ENCODE data around the gene TRAF3.

TRAF3 gene

GRCh38 chr14:102932484-102933248 is 155.4 kb downstream of the TRAF3 start:
- H3K4me3 ChIP-seq (ENCODE audit: low read depth, low read length) = no peak overlapping the region
- no peak for TF ChIP-seq CTCF (IDR thresholded peaks at IDR 0.05; ENCODE audit: low read depth, low read length)
- DNase-seq (ENCODE audit: low read depth, low spot score) = no peak
- in situ Hi-C loops (cut with HindIII; ENCODE audit: low sequenced_read_pairs) = no loop called here

- TF ChIP-seq CTCF (IDR thresholded peaks at IDR 0.05; ENCODE audit: low read depth, low read length) = no peak
- in situ Hi-C loops (cut with HindIII; ENCODE audit: low sequenced_read_pairs) = no loop called here
- no peak overlapping the region for H3K4me3 ChIP-seq (ENCODE audit: low read depth, low read length)
- DNase-seq (ENCODE audit: low read depth, low spot score) = no peak
Measured at GRCh38 chr14:102933618-102934231, 156.5 kb downstream of the TRAF3 start.

GRCh38 chr14:102935756-102936155 is 158.5 kb downstream of the TRAF3 start:
- DNase-seq (ENCODE audit: low read depth, low spot score) = no peak
- no peak for TF ChIP-seq CTCF (IDR thresholded peaks at IDR 0.05; ENCODE audit: low read depth, low read length)
- in situ Hi-C loops (cut with HindIII; ENCODE audit: low sequenced_read_pairs) = no loop called here

GRCh38 chr14:102937331-102938175 is 160.3 kb downstream of the TRAF3 start:
- no peak for TF ChIP-seq CTCF (IDR thresholded peaks at IDR 0.05; ENCODE audit: low read depth, low read length)
- in situ Hi-C loops (cut with HindIII; ENCODE audit: low sequenced_read_pairs) = no loop called here
- H3K4me3 ChIP-seq (ENCODE audit: low read depth, low read length) = no peak overlapping the region
- no peak for DNase-seq (ENCODE audit: low read depth, low spot score)

More at GRCh38 chr14:102935756-102936155, 158.5 kb downstream of the TRAF3 start:
- H3K4me3 ChIP-seq (ENCODE audit: low read depth, low read length) = no peak overlapping the region

GRCh38 chr14:102938191-102938590 is 160.9 kb downstream of the TRAF3 start:
- in situ Hi-C loops (cut with HindIII; ENCODE audit: low sequenced_read_pairs) = no loop called here
- TF ChIP-seq CTCF (IDR thresholded peaks at IDR 0.05; ENCODE audit: low read depth, low read length) = no peak
- H3K4me3 ChIP-seq (ENCODE audit: low read depth, low read length) = no peak overlapping the region
- no peak for DNase-seq (ENCODE audit: low read depth, low spot score)

- no peak overlapping the region for H3K4me3 ChIP-seq (ENCODE audit: low read depth, low read length)
- DNase-seq (ENCODE audit: low read depth, low spot score) = no peak
- no peak for TF ChIP-seq CTCF (IDR thresholded peaks at IDR 0.05; ENCODE audit: low read depth, low read length)
- in situ Hi-C loops (cut with HindIII; ENCODE audit: low sequenced_read_pairs) = no loop called here
Measured at GRCh38 chr14:102939329-102939728, 162.1 kb downstream of the TRAF3 start.

Measured in astrocyte of the spinal cord (primary cell).